SK-N-SH (cell line): ENCODE measurements around the gene TOR4A. TPM values are rescaled to one million over a fixed set of nuclear protein-coding genes. Genes with fewer than 3 reads are reported as not detected.

Experiments
- CTCF ChIA-PET: fragments of 300-600, 350-600 bp; formaldehyde crosslinking; extraction: SDS; loops from one replicate; lab custom pipeline; 2021; lab: Yijun Ruan, JAX
- POLR2A ChIA-PET: fragments of 350-600 bp; sonication (Branson Sonifier 250); formaldehyde crosslinking; extraction: SDS; loops from one replicate; lab custom pipeline; 2020; ENCODE audit warnings: antibody characterized with exemption, inconsistent platforms; lab: Yijun Ruan, JAX
- DNase-seq: peaks from one replicate; pipeline ENCODE4 v3.0.0; 2012
- H2AFZ ChIP-seq: fragments of 200-600 bp; sonication (generic); 2 replicates; pipeline ENCODE4 v1.8.1; 2016; ENCODE audit warnings: antibody characterized with exemption, mild to moderate bottlenecking, low read depth
- H3F3A ChIP-seq: fragments of 200-600 bp; sonication (generic); replicated peaks from 2 replicates; pipeline ENCODE3; 2016; ENCODE audit warnings: antibody characterized with exemption, mild to moderate bottlenecking; ENCODE audit not compliant: insufficient read depth
- H3K27ac ChIP-seq, 2 experiments: fragments of 200-500 bp in 1 of 2; fragments of 200-600 bp in 1 of 2; sonication (Bioruptor generic) in 1 of 2; sonication (generic), shearing (Covaris generic) in 1 of 2; 2 replicates each; pipeline versions ENCODE4 v1.5.1 to v1.6.1; 2014 to 2016; ENCODE audit warnings: low read depth in 2 of 2, inconsistent platforms in 1 of 2, low read length in 1 of 2, mild to moderate bottlenecking in 1 of 2, mixed read lengths in 1 of 2
- H3K27me3 ChIP-seq: fragments of 200-600 bp; sonication (generic), shearing (Covaris generic); 2 replicates; pipeline ENCODE4 v1.6.1; 2016; ENCODE audit warnings: mixed run types; ENCODE audit not compliant: insufficient read depth
- H3K36me3 ChIP-seq, 2 experiments: fragments of 200-500 bp in 1 of 2; fragments of 200-600 bp in 1 of 2; sonication (Bioruptor generic) in 1 of 2; sonication (generic) in 1 of 2; replicated peaks in 1 of 2; 2 replicates each; pipeline versions ENCODE3 to v1.5.1; 2014 to 2016; ENCODE audit warnings: low read length in 1 of 2, mild to moderate bottlenecking in 1 of 2; ENCODE audit not compliant: insufficient read depth in 2 of 2, control insufficient read depth in 1 of 2
- H3K4me1 ChIP-seq, 2 experiments: fragments of 200-500 bp in 1 of 2; fragments of 200-600 bp in 1 of 2; sonication (Bioruptor generic) in 1 of 2; sonication (generic), shearing (Covaris generic) in 1 of 2; 2 replicates each; pipeline versions ENCODE4 v1.5.1 to v1.6.1; 2014 to 2016; ENCODE audit warnings: low read depth in 1 of 2, low read length in 1 of 2, mixed run types in 1 of 2; ENCODE audit not compliant: insufficient read depth in 2 of 2, control insufficient read depth in 1 of 2
- H3K4me2 ChIP-seq: fragments of 200-600 bp; sonication (generic), shearing (Covaris generic); 2 replicates; pipeline ENCODE4 v1.6.1; 2017; ENCODE audit warnings: mixed run types
- H3K4me3 ChIP-seq, 2 experiments: fragments of 200-500 bp in 1 of 2; fragments of 200-600 bp in 1 of 2; sonication (Bioruptor generic) in 1 of 2; sonication (generic), shearing (Covaris generic) in 1 of 2; 2 replicates each; pipeline versions ENCODE4 v1.5.1 to v1.8.1; 2014 to 2016; ENCODE audit warnings: low read depth in 2 of 2, inconsistent platforms in 1 of 2, low read length in 1 of 2, mild to moderate bottlenecking in 1 of 2, mixed read lengths in 1 of 2, moderate library complexity in 1 of 2
- H3K79me2 ChIP-seq: fragments of 200-600 bp; sonication (generic); 2 replicates; pipeline ENCODE4 v1.8.1; 2017; ENCODE audit warnings: mild to moderate bottlenecking; ENCODE audit not compliant: insufficient read depth
- H3K9ac ChIP-seq: fragments of 200-600 bp; sonication (generic); 2 replicates; pipeline ENCODE4 v1.6.1; 2017; ENCODE audit warnings: mixed run types
- H3K9me2 ChIP-seq: fragments of 200-600 bp; sonication (generic); 2 replicates; pipeline ENCODE4 v1.6.1; 2017; ENCODE audit warnings: mixed run types
- H3K9me3 ChIP-seq: fragments of 200-600 bp; sonication (generic); 2 replicates; pipeline ENCODE4 v1.6.1; 2017; ENCODE audit warnings: mixed run types, mild to moderate bottlenecking, moderate library complexity
- H4K20me1 ChIP-seq: fragments of 200-600 bp; sonication (generic); 2 replicates; pipeline ENCODE4 v1.6.1; 2017; ENCODE audit warnings: mild to moderate bottlenecking, mixed run types; ENCODE audit not compliant: insufficient read depth
- CHD2 ChIP-seq: fragments of 150-350 bp; IDR thresholded peaks from 2 replicates; pipeline ENCODE4 v1.6.1; 2018; ENCODE audit warnings: low read length; ENCODE audit not compliant: partially characterized antibody
- CTCF ChIP-seq: fragments of 200-600 bp; sonication (generic); IDR thresholded peaks from 2 replicates; pipeline ENCODE4 v1.6.1; 2017; ENCODE audit warnings: antibody characterized with exemption, mild to moderate bottlenecking, moderate library complexity
- ELF1 ChIP-seq: IDR thresholded peaks from 2 replicates; pipeline ENCODE4 v1.4.0; 2012
- EP300 ChIP-seq, 2 experiments: IDR thresholded peaks; 2 replicates each; pipeline versions ENCODE4 v1.4.0 to v1.6.1; 2012; ENCODE audit warnings: borderline replicate concordance in 1 of 2, low read depth in 1 of 2, low read length in 1 of 2
- FOXM1 ChIP-seq: IDR thresholded peaks from 2 replicates; pipeline ENCODE4 v1.4.0; 2012; ENCODE audit warnings: low read depth, mild to moderate bottlenecking
- GABPA ChIP-seq: IDR thresholded peaks from 2 replicates; pipeline ENCODE4 v1.4.0; 2012; ENCODE audit warnings: low read depth, mild to moderate bottlenecking
- NFIC ChIP-seq: IDR thresholded peaks from 2 replicates; pipeline ENCODE4 v1.4.0; 2012; ENCODE audit warnings: borderline replicate concordance
- REST ChIP-seq: IDR thresholded peaks from 2 replicates; pipeline ENCODE4 v1.6.1; 2012; ENCODE audit warnings: mild to moderate bottlenecking, low read depth, low read length, moderate library complexity
- RFX5 ChIP-seq: IDR thresholded peaks from 2 replicates; pipeline ENCODE4 v1.6.1; 2012; ENCODE audit warnings: mild to moderate bottlenecking, improper control_type of control experiment, low read length
- SMC3 ChIP-seq: IDR thresholded peaks from 2 replicates; pipeline ENCODE4 v1.6.1; 2012; ENCODE audit warnings: low read depth, low read length, improper control_type of control experiment
- TAF1 ChIP-seq: IDR thresholded peaks from 2 replicates; pipeline ENCODE4 v1.6.1; 2012; ENCODE audit warnings: low read depth, mild to moderate bottlenecking, low read length, moderate library complexity, borderline replicate concordance
- TCF12 ChIP-seq: IDR thresholded peaks from 2 replicates; pipeline ENCODE4 v1.4.0; 2012
- TEAD4 ChIP-seq: IDR thresholded peaks from 2 replicates; pipeline ENCODE4 v1.4.0; 2012; ENCODE audit warnings: mild to moderate bottlenecking, borderline replicate concordance; ENCODE audit not compliant: insufficient read depth
- USF1 ChIP-seq: IDR thresholded peaks from 2 replicates; pipeline ENCODE4 v1.4.0; 2012; ENCODE audit warnings: low read depth, borderline replicate concordance
- USF2 ChIP-seq: fragments of 150-350 bp; IDR thresholded peaks from 2 replicates; pipeline ENCODE4 v1.6.1; 2017; ENCODE audit warnings: antibody characterized with exemption, low read length, low read depth, borderline replicate concordance
- WGBS: methylation state at CpG from one replicate; pipeline ENCODE4 v1.1.6; 2017; ENCODE audit warnings: low lambda C conversion rate; 5-methylcytosine and 5-hydroxymethylcytosine counted together
- polyA plus RNA-seq, 3 experiments: library from polyadenylated mRNA; depleted of rRNA; stranded (reverse); fragments of >200 nt; gene quantifications; 2 replicates each; pipeline ENCODE4 v1.2.3, GENCODE V29; 2012

Gene TOR4A
- polyA plus RNA-seq, 1 of the 3 experiments (the other 2 are of a cell fraction): 0.81 TPM

GRCh38 chr9:137227853-137228505 is 49.5 kb upstream of the TOR4A start (continued):
- TF ChIP-seq USF2: no peak
- TF ChIP-seq USF1: no peak
- TF ChIP-seq REST: no peak
- no peak for TF ChIP-seq TCF12
- no peak for TF ChIP-seq NFIC
- TF ChIP-seq TAF1: no peak
- no peak for TF ChIP-seq SMC3
- no peak for TF ChIP-seq GABPA
- no peak for TF ChIP-seq CHD2

- no peaks in the 10 kb centered on the region for H3K9me3 ChIP-seq
- H4K20me1 ChIP-seq: no peaks in the 10 kb centered on the region
- WGBS: 87% methylated on average over 3 of the region's 29 CpGs
- no peaks in the 10 kb centered on the region for H3K36me3 ChIP-seq
- ChIA-PET POLR2A (no interaction called here), CTCF (interaction anchor here (0.6 to 7.7 kb wide), 22 partner anchors 8 to 314 kb away, joined by 3 to 95 read pairs (median 7); partner anchors contain the start of genes DPP7, NELFB, NPDC1 and SAPCD2)
- no peaks in the 10 kb centered on the region for H3K27me3 ChIP-seq
- no peaks in the 10 kb centered on the region for H3K79me2 ChIP-seq
- H2AFZ ChIP-seq: no peak overlapping the region
- H3F3A ChIP-seq: peaks cover 16% of the 10 kb centered on the region
- no peak overlapping the region for H3K4me3 ChIP-seq
- no peak overlapping the region for H3K27ac ChIP-seq
- H3K4me2 ChIP-seq: no peak overlapping the region
- no peak for TF ChIP-seq ELF1
- no peak for TF ChIP-seq TCF12
- no peak for TF ChIP-seq RFX5
- TF ChIP-seq TEAD4: no peak
- TF ChIP-seq FOXM1: no peak
- no peak for TF ChIP-seq CTCF
- no peak for TF ChIP-seq EP300 (IDR thresholded peaks at IDR 0.05; ENCODE audit: borderline replicate concordance in 1 of 2, low read depth in 1 of 2, low read length in 1 of 2)
- DNase-seq: no peak
- no peak overlapping the region for H3K9ac ChIP-seq
- H3K4me1 ChIP-seq: peaks cover 0 to 48% of the 10 kb centered on the region in 2 experiments; a peak in 1 of 4 replicates
- no peaks in the 10 kb centered on the region for H3K9me2 ChIP-seq
Measured at GRCh38 chr9:137228506-137228967, 49.0 kb upstream of the TOR4A start.
